HG03060 (cell line): ENCODE measurements around the gene SANBR.
"Not testable (repeated sequence)": the region's sequence is repeated elsewhere in the genome, so short reads cannot be mapped to it uniquely, and the experiment has no call there.

Experiments
- ATAC-seq: cut with Tn5 transposase; IDR thresholded peaks from one replicate; pipeline ENCODE4 v1.9.1; 2021; ENCODE audit warnings: low read depth, moderate number of reproducible peaks; ENCODE audit not compliant: unreplicated experiment

The SANBR gene

DNA sequence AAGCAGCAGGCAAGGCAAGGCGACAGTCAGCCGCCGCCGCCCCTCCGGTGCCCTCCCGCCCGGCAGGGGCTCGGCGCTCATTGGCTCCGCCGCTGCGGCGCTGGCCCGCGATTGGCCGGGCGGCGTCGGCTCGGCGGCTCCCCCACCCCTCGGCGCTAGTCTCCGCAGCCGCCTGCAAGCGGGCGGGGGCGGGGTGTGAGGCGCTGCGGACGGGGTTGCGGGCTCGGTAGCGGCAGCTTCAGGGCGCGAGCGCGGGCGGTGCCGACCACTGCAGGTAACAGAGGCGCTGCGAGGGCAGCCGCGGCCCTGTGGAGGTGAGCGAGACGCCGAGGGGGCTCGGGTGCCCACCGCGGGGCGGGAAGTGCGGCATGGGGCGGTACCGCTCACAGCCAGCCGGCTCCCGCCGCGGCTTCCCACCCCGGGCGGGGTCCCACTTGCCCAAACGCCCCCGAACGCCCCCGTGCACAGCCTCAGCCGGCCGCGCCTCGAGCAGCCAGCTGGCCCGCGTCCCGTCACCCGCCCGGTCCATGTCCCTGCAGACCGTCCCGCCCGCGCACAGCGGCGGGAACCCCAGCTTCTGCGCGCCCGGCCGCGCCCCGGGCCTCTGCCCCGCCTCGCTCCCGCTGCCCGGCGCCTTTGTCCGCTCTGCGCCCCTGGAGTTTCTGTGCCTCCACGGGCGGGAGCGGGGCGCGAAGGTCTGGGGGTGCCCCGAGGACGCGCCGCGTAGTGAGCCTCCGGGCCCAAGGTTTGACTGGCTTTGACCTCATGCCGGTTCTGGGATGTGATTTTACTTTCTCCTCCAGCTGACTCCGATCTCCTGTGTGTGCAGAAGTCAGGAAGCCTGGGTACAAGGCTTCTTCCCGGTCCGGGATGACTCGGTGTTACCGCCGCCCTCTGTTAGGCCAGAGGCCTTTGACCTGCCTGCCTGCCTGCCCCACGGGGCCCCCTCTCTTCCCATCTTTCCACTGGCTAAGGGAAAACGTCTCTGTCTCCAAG is at the start of gene SANBR:
Gene SANBR (plus strand): TSS at position 158 of the 996 bp plus-strand sequence. CDS start 4,480 bp downstream, outside the sequence.
- ATAC-seq: peak; percentile 87

DNA sequence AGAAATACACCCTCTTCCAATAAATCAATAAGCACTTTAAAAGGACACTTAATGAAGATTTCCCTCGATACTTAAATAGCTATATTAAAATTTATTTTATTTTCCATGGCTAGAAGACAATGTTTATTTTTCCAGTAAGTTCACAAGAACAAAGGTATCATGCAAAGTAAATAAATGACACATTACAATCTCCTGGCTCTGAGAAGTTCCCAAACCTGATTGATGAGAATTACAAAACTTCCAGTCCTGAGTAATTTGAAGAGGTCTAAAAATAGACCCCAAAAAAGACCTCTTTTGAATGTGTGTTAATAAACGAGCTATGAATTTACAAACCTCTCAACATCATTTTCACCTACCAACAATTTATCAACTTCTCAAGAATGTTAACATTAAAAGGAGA is 49.7 kb upstream of the SANBR start:
- no peak for ATAC-seq

DNA sequence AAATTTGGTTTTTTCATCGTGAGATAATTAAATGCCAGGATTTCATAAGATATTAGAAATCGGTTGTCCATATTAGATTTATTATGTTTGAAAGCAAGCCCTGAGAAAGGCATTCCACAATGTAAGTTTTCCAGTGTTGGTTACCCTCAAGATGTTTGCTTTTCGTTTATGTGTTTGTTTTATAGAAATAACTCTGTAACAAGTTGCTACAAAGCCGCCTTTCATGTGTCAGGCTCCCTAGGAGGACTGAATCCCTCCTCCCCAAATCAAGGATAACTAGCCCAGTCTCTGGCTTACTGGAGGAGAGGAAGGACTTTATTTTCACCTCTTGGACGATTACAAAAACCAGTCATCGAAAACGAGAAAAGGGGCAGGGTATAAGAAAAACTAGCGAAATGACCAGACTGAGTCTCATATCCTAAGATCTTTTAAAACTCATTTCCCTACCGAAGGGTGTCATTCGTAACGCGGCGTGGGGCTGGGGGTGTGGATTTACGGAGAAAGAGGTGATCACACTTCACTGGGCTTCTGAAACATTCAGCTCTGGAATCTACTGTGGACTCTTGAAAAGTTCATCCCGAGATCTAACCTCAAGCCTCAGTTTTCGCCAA is 49.2 kb upstream of the SANBR start:
- no peak for ATAC-seq

DNA sequence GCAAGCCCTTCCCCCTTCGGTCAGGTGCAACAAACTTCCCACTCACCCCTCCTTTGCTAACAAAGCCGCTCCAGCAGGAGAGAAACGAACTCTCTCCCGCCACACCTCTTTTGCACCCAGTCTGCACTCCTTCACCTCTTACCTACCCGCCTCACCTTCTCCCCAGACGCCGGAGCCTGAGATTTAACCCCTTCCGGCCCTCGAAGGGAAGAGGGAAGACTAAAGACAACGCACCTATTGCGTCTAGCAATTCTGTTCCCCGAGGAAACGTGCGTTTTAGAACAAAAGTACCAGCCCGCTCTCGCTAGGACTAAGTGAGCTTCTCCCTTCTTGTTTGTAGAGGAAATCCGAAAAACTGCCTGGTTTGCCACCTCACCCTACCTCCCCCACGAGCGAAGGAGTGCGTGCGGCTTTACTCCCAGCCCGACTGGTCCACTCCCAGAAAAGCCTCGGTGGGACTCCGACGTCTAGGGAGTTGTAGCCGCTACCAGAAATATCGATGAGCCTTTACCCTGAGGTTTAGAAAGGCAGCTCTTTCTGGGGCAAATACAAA is 48.6 kb upstream of the SANBR start:
- peak; percentile 40 for ATAC-seq

DNA sequence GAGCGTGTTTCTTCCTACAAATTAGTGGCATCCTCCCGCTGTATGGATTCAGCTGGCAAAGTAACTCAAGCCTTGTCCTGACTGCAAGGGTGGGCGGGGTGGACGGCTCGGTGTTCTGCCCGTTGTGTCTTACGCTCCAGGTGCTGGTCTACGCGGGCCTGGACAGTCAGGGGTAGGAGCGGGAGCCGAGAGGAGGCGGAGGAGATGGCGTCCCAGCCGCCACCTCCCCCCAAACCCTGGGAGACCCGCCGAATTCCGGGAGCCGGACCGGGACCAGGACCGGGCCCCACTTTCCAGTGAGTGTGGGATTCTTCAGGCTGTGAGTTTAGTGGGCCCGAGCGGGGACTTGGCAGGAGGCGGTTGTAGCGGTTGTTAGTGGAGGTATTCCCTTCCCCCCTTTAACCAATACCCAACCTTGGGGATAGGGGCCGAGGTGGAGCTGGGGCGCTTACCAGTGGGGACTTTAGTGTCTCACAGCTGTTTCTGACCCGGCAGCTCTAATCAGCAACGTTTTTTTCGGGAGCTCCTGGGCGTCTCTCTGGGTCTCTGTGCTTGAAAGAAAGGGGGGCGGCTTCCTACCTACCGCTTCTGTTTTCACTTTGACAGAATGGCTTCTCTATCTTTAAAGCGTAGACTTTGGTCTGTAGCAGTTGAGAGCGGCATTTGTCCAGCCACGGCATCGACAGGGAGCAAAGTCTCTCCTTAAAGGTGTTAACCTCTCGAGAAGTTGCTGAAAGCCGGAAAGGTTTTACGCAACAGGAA is 47.9 kb upstream of the SANBR start, which contains the start of the genes PEX13 and PUS10:
Gene PEX13 (plus strand): TSS at position 165 of the 762 bp plus-strand sequence. CDS start 40 bp downstream, at position 205.
Gene PUS10 (minus strand): TSS at position 700 of the 762 bp plus-strand sequence. CDS start 6,365 bp downstream, outside the sequence.
- ATAC-seq: peak; percentile 55

DNA sequence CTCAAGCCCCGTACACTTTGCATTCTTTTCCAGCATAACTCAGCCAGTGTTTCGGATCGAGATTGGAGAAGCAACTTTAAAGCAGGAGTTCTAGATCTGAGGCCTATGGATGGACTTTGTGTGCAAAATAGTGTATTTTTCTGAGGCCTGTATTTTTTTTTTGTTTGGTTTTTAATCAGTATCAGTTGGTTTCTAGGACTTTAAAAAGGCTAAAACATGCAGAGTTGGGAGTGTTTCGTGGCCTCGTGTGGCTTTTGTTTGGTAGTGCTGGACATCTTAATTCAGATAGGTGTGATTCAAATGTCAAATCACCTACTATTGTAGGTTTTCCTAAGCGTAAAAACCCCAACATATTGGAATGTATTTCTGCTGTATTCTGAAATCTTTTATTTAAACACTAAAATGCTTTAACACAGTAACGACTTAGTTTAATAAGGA is 47.3 kb upstream of the SANBR start:
- ATAC-seq: no peak

DNA sequence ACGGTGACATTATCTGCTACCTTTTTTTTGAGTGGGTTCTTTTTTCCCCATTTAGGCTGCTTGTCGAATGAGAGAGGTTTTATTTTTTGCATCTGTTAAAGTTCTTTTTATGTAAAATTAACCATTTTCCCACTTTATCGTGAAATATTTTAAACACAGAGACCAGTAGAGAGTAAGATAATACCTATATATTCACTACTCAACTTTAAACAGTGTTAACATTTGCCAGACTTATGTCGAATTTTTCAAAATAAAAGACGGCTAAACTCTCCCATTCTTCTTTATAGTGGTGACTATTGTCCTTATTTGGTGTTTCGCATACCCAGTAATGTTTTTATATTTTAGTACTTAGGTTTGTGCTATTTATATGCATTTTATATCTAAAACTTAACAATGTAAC is 46.9 kb upstream of the SANBR start:
- no peak for ATAC-seq

DNA sequence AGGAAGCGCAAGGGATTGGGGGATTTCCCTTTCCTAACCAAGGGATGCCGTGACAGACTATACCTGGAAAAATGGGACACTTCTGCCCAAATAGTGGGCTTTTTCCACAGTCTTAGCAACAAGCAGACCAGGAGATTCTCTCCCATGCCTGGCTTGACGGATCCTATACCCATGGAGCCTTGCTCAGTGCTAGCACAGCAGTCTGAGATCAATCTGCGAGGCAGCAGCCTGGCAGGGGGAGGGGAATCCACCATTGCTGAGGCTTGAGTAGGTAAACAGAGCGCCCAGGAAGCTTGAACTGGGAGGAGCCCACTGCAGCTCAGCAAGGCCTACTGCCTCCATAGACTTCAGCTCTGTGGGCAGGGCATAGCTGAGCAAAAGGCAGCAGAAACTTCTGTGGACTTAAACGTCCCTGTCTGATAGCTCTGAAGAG is 44.4 kb upstream of the SANBR start:
- no peak for ATAC-seq

DNA sequence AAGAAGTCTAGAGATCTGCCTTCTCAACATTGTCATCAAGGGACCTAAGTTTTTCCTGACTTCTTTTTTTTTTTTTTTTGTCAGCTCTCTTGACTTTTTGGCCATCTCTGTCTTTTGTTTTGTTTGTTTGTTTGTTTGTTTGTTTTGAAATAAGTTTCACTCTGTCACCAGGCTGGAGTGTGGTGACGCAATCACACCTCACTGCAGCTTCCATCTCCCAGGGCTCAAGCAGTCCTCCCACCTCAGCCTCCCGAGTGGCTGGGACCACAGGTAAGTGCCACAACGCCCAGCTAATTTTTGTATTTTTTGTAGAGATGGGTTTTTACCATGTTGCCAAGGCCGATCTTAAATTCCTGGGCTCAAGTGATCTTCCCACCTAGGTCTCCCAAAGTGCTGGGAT is 42.0 kb upstream of the SANBR start:
- ATAC-seq: no peak

DNA sequence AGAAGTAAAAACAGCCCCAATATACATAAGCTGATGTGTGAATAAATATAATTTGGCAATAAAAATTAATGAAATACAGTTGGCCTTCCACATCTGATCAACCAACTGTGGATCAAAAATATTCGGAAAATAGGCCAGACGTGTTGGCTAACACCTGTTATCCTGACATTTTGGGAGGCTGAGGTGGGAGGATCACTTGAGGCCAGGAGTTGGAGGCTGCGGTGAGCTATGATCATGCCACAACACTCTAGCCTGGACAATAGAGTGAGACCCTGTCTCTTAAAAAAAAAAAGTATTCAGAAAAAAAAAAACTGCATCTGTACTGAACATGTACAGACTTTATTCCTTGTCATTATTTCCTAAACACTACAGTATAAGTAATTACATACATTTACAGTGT is 36.1 kb upstream of the SANBR start:
- ATAC-seq: no peak

DNA sequence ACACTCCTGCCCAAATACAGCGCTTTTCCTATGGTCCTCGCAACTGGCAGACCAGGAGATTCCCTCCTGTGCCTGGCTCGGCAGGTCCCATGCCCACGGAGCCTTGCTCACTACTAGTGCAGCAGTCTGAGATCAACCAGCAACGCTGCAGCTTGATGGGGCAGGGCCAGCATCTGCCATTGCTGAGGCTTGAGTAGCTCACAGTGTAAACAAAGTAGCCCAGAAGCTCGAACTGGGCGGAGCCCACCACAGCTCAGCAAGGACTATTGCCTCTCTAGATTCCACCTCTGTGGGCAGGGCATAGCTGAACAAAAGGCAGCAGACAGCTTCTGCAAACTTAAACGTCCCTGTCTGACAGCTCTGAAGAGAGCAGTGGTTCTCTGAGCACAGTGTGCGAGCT is 31.1 kb upstream of the SANBR start:
- not testable (repeated sequence) for ATAC-seq

DNA sequence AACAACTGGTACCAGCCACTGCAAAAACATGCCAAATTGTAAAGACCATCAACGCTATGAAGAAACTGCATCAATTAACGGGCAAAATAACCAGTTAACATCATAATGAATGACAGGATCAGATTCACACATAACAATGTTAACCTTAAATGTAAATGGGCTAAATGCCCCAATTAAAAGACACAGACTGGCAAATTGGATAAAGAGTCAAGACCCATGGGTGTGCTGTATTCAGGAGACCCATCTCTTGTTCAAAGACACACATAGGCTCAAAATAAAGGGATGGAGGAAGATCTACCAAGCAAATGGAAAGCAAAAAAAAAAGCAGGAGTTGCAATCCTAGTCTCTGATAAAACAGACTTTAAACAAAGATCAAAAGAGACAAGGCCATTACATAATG is 29.0 kb upstream of the SANBR start:
- not testable (repeated sequence) for ATAC-seq

DNA sequence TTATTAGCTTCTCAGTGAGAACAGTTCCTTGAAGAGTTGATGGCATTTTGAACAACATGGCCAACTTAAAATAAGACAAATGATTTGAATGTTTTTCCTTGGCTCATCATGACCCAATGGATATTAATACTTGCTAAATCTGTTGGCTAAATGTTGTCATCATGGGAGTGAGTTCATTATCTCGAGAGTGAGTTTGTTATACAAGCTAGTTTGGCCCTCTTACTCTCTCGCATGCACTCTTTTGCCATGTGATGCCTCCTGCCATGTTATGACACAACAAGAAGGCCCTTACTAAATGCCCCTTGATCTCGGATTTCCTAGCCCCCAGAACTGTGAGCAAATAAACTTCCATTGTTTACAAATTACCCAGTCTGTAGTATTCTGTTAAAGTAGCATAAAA is 22.9 kb upstream of the SANBR start:
- ATAC-seq: no peak

DNA sequence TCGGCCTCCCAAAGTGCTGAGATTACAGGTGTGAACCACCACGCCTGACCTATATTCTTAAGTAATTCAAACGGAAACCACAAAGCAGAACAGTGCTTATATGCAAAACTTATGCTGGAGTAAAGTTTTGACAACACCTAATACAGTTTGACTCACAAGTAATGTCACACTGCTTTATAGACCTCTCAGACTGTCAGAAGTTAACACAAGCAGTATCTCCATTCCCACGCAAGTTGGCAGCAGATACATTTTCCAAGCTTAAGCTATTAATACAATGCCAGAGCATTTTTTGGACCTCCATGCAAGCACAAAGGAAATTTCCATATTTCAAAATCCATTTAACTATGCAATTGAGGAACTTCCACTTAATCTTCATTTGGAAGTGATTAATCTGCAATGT is 21.0 kb upstream of the SANBR start:
- ATAC-seq: no peak

DNA sequence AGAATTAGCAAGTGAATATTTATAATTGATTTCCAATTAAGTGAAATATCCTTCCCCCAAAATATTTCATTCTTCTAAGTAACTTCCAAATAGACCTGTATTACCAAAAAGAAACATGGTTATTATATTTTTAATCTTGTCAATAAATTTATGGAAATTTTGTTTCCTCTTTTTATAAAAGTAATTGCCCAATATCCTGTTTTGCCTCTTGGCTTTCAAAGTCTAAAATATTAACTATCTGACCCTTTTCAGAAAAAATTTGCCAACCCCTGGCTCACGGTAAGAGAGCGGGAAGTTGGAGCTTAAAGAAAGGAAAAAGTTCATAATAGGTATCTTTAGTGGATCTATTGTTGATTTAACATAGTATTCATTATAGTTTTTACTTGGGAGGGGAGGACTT is 20.4 kb upstream of the SANBR start:
- ATAC-seq: no peak

DNA sequence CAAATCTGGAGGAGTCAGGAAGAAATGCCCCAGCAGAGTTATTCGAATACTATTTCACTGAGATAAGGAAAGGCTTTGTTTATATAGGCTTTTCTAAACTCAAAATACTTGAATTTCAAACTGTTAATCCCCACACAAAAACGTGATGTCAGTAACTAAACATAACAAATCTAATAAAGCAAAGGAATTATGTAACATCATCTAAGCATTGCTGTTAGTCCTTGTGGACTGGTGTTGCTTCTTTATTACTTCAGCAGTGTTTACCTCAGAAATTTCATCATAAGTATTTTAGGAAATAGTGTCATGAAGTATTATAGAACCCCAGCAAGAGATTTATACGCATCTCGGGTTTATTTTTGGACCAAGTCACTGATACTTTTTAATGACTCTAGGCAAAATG is 19.7 kb upstream of the SANBR start:
- ATAC-seq: no peak

DNA sequence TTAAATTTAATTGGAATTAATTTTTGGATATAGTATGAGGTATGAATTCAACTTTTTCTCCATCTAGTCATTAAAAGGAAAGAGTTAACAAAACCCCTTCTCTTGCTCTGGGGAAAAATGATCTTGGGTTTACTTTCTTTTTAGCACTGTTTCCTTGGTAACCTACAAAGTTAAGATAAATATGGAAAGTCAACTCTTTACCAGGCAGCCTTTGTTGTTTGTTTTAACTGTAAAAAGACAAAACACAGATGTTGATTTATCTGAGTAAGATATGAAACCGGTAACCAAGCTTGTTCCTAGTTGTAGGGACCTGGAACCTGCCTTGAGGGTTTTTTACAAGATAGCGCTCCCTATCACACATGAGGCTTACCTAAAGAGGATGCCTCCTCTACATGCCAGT is 10.1 kb upstream of the SANBR start:
- no peak for ATAC-seq

DNA sequence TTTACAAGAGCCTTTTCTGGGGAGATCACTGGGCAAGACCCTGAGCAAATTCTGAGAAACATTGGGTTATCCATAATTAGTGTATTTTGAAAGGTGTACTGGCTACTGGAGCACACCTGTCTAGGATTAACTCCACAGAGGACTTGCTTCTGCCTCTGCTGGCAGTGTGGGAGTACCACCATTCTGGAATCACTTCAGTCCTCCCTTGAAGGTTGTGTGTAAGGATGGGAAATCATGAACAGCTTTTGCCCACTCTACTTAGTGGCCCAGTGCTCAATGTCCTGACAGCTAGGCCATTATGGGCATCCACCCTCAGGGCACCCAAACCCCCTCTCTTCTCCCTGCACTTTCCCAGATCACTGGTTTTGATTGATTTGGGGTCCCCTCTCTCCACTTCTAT is 8.1 kb upstream of the SANBR start:
- ATAC-seq: no peak

DNA sequence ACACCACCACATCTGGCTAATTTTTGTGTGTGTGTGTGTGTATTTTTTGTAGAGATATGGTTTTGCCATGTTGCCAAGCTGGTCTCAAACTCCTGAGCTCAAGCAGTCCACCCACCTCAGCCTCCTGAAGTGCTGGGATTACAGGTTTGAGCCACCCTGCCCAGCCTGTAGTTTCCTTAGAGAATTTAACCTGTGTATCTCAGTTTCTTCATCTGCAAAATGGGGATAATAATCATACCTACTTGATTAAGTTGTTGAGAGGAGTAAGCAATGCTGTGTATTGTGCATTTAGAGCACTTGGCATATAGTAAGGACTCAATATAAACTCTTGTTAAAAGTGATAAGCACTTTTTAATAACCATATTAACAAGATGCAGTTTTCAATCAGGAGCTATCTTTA is 6.3 kb upstream of the SANBR start:
- no peak for ATAC-seq

DNA sequence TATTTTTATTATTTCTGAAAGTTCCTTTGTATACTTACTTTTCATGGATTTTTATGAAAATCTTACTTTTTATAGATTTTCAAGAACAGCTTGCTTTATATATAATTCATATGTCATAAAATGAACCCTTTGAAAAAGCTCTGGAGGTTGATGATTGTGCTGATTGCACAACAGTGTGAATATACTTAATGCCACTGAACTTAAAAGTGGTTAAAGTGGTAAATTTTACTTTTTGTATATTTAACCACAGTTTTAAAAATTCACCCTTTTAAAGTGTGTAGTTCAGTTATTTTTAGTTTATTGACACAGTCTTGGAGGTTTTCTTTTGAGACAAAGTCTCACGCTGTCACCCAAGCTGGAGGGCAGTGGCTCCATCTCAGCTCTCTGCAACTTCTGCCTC is 8.4 kb downstream of the SANBR start:
- no peak for ATAC-seq
